HepG2 (cell line): ENCODE results near the gene OSBPL2.

Experiments used
- EP300 ChIP-seq, 3 experiments: sonication (generic) in 1 of 3; formaldehyde crosslinking in 1 of 3; IDR thresholded peaks; 2 replicates each; pipeline versions ENCODE4 v1.5.1 to v1.6.1; 2011 to 2020; ENCODE audit warnings: low read depth in 2 of 3, low read length in 2 of 3, borderline replicate concordance in 1 of 3, improper control_type of control experiment in 1 of 3, mild to moderate bottlenecking in 1 of 3, missing genetic modification reagents in 1 of 3, moderate library complexity in 1 of 3
- EZH2 ChIP-seq: conservative IDR thresholded peaks from 2 replicates; pipeline ENCODE4 v1.6.1; 2012; ENCODE audit warnings: mild to moderate bottlenecking, low read depth, low read length, moderate library complexity
- KLF6 ChIP-seq: IDR thresholded peaks from 2 replicates; pipeline ENCODE4 v1.8.0; 2016; ENCODE audit warnings: missing biosample characterization, missing genetic modification reagents
- MXI1 ChIP-seq: IDR thresholded peaks from 3 replicates; pipeline ENCODE4 v1.6.1; 2012; ENCODE audit warnings: low read depth, low read length, inconsistent platforms, borderline replicate concordance
- MYNN ChIP-seq: sonication (generic); formaldehyde crosslinking; IDR thresholded peaks from 2 replicates; pipeline ENCODE4 v1.4.0; 2020; ENCODE audit warnings: mild to moderate bottlenecking, low read depth, missing genetic modification reagents
- ZSCAN30 ChIP-seq: sonication (generic); formaldehyde crosslinking; IDR thresholded peaks from 2 replicates; pipeline ENCODE4 v1.5.0; 2020; ENCODE audit warnings: mild to moderate bottlenecking, missing genetic modification reagents
- TF ChIP-seq, protein P1 (sequence below): IDR thresholded peaks from 2 replicates; pipeline ENCODE4 v1.6.1; 2012; ENCODE audit warnings: inconsistent platforms
- TF ChIP-seq, protein P2 (sequence below): sonication (generic); formaldehyde crosslinking; IDR thresholded peaks from 2 replicates; pipeline ENCODE4 v1.5.0; 2020; ENCODE audit warnings: mild to moderate bottlenecking, missing genetic modification reagents, moderate library complexity
- TF ChIP-seq, protein P3 (sequence below): IDR thresholded peaks from 2 replicates; pipeline ENCODE4 v1.6.1; 2016; ENCODE audit warnings: control low read depth
- TF ChIP-seq, protein P4 (sequence below): sonication (generic); formaldehyde crosslinking; conservative IDR thresholded peaks from 2 replicates; pipeline ENCODE4 v1.5.0; 2020; ENCODE audit warnings: missing genetic modification reagents
- TF ChIP-seq, protein P5 (sequence below): sonication (generic); formaldehyde crosslinking; IDR thresholded peaks from 2 replicates; pipeline ENCODE4 v1.5.0; 2020; ENCODE audit warnings: mild to moderate bottlenecking, missing genetic modification reagents
- TF ChIP-seq, protein P6 (sequence below): sonication (generic); formaldehyde crosslinking; IDR thresholded peaks from 2 replicates; pipeline ENCODE4 v1.4.0; 2020; ENCODE audit warnings: missing genetic modification reagents

DNA sequence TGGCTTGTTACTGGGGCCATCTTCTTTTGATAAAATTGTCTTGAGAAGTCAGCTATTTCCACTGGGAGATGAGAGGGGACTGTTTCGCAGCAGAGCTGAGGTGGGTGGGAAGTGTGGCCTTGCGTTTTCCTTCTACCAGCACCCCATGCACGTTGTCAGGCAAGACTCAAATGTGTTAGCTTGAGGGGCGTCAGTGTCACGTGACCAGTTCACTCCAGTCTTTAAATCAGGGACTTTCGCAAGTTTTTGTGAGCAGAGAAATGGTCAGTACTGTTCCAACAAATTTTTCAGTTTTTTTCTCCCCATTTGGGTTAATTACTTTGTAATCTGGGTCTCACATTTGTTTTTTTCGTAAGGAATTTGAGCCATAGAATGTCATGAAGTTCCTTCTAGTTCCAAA, 43.8 kb downstream of the OSBPL2 start:
- TF ChIP-seq, protein P1, sequence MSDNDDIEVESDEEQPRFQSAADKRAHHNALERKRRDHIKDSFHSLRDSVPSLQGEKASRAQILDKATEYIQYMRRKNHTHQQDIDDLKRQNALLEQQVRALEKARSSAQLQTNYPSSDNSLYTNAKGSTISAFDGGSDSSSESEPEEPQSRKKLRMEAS: no peak
- TF ChIP-seq EP300 (IDR thresholded peaks at IDR 0.05; ENCODE audit: low read depth in 2 of 2, low read length in 2 of 2) (no peak), EP300 (CRISPR knock-in tag; IDR thresholded peaks at IDR 0.05; ENCODE audit: borderline replicate concordance) (no peak), ZSCAN30 (CRISPR knock-in tag) (no peak), EZH2 (no peak), MYNN (CRISPR knock-in tag) (no peak), MXI1 (no peak), KLF6 (CRISPR knock-in tag) (no peak)
- TF ChIP-seq, protein P2, sequence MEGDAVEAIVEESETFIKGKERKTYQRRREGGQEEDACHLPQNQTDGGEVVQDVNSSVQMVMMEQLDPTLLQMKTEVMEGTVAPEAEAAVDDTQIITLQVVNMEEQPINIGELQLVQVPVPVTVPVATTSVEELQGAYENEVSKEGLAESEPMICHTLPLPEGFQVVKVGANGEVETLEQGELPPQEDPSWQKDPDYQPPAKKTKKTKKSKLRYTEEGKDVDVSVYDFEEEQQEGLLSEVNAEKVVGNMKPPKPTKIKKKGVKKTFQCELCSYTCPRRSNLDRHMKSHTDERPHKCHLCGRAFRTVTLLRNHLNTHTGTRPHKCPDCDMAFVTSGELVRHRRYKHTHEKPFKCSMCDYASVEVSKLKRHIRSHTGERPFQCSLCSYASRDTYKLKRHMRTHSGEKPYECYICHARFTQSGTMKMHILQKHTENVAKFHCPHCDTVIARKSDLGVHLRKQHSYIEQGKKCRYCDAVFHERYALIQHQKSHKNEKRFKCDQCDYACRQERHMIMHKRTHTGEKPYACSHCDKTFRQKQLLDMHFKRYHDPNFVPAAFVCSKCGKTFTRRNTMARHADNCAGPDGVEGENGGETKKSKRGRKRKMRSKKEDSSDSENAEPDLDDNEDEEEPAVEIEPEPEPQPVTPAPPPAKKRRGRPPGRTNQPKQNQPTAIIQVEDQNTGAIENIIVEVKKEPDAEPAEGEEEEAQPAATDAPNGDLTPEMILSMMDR (CRISPR knock-in tag): no peak
- TF ChIP-seq, protein P3, sequence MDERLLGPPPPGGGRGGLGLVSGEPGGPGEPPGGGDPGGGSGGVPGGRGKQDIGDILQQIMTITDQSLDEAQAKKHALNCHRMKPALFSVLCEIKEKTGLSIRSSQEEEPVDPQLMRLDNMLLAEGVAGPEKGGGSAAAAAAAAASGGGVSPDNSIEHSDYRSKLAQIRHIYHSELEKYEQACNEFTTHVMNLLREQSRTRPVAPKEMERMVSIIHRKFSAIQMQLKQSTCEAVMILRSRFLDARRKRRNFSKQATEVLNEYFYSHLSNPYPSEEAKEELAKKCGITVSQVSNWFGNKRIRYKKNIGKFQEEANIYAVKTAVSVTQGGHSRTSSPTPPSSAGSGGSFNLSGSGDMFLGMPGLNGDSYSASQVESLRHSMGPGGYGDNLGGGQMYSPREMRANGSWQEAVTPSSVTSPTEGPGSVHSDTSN (CRISPR knock-in tag): no peak
- TF ChIP-seq, protein P4, sequence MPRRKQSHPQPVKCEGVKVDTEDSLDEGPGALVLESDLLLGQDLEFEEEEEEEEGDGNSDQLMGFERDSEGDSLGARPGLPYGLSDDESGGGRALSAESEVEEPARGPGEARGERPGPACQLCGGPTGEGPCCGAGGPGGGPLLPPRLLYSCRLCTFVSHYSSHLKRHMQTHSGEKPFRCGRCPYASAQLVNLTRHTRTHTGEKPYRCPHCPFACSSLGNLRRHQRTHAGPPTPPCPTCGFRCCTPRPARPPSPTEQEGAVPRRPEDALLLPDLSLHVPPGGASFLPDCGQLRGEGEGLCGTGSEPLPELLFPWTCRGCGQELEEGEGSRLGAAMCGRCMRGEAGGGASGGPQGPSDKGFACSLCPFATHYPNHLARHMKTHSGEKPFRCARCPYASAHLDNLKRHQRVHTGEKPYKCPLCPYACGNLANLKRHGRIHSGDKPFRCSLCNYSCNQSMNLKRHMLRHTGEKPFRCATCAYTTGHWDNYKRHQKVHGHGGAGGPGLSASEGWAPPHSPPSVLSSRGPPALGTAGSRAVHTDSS: no peak
- TF ChIP-seq, protein P5, sequence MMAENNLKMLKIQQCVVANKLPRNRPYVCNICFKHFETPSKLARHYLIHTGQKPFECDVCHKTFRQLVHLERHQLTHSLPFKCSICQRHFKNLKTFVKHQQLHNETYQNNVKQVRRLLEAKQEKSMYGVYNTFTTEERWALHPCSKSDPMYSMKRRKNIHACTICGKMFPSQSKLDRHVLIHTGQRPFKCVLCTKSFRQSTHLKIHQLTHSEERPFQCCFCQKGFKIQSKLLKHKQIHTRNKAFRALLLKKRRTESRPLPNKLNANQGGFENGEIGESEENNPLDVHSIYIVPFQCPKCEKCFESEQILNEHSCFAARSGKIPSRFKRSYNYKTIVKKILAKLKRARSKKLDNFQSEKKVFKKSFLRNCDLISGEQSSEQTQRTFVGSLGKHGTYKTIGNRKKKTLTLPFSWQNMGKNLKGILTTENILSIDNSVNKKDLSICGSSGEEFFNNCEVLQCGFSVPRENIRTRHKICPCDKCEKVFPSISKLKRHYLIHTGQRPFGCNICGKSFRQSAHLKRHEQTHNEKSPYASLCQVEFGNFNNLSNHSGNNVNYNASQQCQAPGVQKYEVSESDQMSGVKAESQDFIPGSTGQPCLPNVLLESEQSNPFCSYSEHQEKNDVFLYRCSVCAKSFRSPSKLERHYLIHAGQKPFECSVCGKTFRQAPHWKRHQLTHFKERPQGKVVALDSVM (CRISPR knock-in tag): no peak
- TF ChIP-seq, protein P6, sequence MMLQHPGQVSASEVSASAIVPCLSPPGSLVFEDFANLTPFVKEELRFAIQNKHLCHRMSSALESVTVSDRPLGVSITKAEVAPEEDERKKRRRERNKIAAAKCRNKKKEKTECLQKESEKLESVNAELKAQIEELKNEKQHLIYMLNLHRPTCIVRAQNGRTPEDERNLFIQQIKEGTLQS (CRISPR knock-in tag): no peak
